WERI-Rb-1 (cell line): ENCODE results near the gene PLCL2.

ENCODE experiments used
- DNase-seq: peaks from one replicate; pipeline ENCODE4 v3.0.0-alpha.2; 2020
- H3K27ac ChIP-seq: fragments of 250-450 bp; sonication (Bioruptor Pico); 2 replicates; pipeline ENCODE4 v1.5.1; 2020; ENCODE audit warnings: mild to moderate bottlenecking, moderate library complexity
- H3K27me3 ChIP-seq: fragments of 250-450 bp; sonication (Bioruptor Pico); 2 replicates; pipeline ENCODE4 v1.5.1; 2021; ENCODE audit warnings: mild to moderate bottlenecking, low read depth, moderate library complexity; ENCODE audit not compliant: insufficient read depth, severe bottlenecking
- H3K36me3 ChIP-seq: fragments of 250-450 bp; sonication (Bioruptor Pico); 2 replicates; pipeline ENCODE4 v1.5.1; 2020; ENCODE audit warnings: mild to moderate bottlenecking, moderate library complexity
- H3K4me3 ChIP-seq: 2 replicates; pipeline ENCODE4 v1.5.1; 2011; ENCODE audit warnings: low read depth, mild to moderate bottlenecking, control low read depth, low read length
- H3K9me3 ChIP-seq: fragments of 250-450 bp; sonication (Bioruptor Pico); 2 replicates; pipeline ENCODE4 v1.5.1; 2021; ENCODE audit warnings: mild to moderate bottlenecking, moderate library complexity; ENCODE audit not compliant: severe bottlenecking
- TF ChIP-seq, protein P1 (sequence below): IDR thresholded peaks from 2 replicates; pipeline ENCODE4 v1.5.1; 2011; ENCODE audit warnings: low read depth, mild to moderate bottlenecking, control low read depth, inconsistent platforms, low read length

Gene PLCL2

DNA sequence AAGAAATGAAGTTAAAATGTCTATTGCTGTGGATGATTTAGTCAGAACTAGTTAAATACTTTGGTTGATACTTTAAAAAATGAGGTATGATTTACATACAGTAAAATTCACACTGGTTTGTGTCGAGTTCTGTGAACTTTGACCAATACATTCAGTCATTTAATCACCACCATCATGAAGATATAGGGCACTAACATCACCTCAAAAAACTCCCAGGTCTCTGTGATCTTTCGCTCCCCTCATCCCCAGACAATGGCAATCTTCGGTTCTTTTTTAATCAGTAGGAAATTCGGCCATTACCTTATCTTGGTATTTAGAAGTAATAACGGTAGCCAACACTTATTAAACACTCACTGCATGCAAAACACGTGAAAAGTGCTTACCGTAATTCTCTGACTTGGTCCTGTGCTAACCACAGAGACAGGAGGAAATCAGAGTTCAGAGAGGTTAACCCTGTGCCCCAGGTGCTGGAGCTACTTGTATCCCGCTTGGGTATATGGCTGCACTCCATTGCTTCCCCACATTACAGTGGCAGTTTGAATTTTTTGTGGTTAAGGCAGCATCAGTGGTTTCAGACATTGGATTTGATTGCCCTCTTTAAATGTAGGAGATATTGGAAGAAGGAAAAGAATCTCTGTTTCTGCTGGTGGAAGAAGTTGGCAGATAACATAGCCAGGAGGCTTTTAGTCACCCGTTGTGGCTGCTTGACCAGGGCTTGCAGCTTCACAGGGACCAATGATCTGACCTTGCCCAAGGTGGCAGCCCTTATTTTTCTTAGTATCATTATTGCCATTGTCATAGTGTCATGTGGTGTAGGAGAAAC is 4.2 kb downstream of the PLCL2 start:
- H3K27me3 ChIP-seq = no peaks in the 10 kb centered on the region
- no peak overlapping the region for H3K4me3 ChIP-seq
- TF ChIP-seq, protein P1, sequence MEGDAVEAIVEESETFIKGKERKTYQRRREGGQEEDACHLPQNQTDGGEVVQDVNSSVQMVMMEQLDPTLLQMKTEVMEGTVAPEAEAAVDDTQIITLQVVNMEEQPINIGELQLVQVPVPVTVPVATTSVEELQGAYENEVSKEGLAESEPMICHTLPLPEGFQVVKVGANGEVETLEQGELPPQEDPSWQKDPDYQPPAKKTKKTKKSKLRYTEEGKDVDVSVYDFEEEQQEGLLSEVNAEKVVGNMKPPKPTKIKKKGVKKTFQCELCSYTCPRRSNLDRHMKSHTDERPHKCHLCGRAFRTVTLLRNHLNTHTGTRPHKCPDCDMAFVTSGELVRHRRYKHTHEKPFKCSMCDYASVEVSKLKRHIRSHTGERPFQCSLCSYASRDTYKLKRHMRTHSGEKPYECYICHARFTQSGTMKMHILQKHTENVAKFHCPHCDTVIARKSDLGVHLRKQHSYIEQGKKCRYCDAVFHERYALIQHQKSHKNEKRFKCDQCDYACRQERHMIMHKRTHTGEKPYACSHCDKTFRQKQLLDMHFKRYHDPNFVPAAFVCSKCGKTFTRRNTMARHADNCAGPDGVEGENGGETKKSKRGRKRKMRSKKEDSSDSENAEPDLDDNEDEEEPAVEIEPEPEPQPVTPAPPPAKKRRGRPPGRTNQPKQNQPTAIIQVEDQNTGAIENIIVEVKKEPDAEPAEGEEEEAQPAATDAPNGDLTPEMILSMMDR = no peak
- H3K36me3 ChIP-seq = no peaks in the 10 kb centered on the region; the same call in 1 of the 2 replicates
- no peak for DNase-seq
- H3K27ac ChIP-seq = no peak overlapping the region
- H3K9me3 ChIP-seq = no peaks in the 10 kb centered on the region

DNA sequence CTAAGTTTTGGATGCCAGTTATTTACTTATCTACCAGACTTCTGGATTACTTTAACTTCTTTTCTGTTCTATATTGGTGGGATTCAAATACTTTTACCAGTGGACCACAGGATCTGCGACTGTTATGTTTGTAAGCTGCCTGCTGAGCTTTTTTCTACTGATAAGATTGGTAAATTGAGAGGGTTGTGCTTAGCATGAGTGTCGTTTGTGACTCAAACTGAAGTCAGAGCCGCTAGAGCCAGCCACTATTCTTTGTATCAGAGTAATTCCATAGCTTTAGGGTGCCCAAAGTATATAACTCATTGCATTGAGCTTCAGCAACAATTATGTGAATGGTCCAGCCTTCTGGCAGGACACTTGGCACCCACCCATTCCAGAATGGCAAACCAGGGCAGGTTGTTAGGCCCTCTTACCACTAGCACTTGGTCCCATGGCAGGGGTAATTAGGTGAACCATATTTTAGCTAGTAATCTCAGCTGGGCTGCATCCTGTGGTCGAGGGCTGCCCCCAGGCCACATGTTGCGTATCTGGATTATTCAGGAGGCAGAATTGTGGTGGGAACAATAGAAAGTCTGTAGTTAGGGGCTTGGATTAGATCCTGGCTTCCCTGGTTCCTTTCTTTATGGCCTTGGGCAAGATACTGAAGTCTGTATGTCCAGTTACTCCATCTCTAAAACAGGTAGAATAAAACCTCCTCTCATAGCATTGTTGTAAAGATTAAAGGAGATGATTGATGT is 6.0 kb downstream of the PLCL2 start:
- DNase-seq = no peak
- Histone ChIP-seq H3K9me3 (no peaks in the 10 kb centered on the region), H3K27ac (no peak overlapping the region), H3K4me3 (no peak overlapping the region), H3K36me3 (no peaks in the 10 kb centered on the region), H3K27me3 (no peaks in the 10 kb centered on the region)
- TF ChIP-seq, protein P1 = no peak

- Histone ChIP-seq H3K27me3 (no peaks in the 10 kb centered on the region), H3K27ac (no peak overlapping the region), H3K36me3 (no peaks in the 10 kb centered on the region), H3K4me3 (no peak overlapping the region), H3K9me3 (no peaks in the 10 kb centered on the region)
- no peak for DNase-seq
- TF ChIP-seq, protein P1 = no peak
Measured at GRCh38 chr3:16893618-16894200, 9.0 kb downstream of the PLCL2 start.

DNA sequence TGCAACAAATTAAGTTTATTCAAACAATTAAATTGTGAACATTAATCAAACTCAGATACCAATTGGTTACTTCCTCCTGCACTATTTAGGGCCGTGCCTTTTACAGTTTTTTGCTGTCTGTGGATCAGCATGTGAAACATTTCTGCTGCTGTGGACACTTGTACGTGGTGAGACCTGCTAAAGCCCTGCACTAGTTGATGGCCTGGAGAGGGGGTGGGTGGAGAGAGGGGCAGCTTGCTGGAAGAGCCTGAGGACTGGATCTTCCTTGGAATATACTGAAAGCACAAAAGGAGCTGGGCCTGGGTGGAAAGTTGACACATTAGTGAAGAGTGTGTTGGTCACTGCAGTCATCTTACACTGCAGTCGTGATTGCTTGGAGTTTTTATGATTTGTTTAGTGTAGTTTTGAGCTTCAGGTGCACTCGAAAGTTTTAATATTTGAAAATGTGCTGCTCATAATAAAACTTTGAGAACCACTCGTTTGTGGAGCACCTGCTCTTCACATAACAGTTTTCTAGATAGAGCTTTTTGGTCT is 11.4 kb downstream of the PLCL2 start:
- Histone ChIP-seq H3K27me3 (no peaks in the 10 kb centered on the region), H3K4me3 (no peak overlapping the region), H3K27ac (no peak overlapping the region), H3K9me3 (no peaks in the 10 kb centered on the region), H3K36me3 (no peaks in the 10 kb centered on the region)
- TF ChIP-seq, protein P1 = no peak
- no peak for DNase-seq

GRCh38 chr3:16896820-16897219 is 12.1 kb downstream of the PLCL2 start:
- Histone ChIP-seq H3K27me3 (no peaks in the 10 kb centered on the region), H3K4me3 (no peak overlapping the region; the same call in 1 of the 2 replicates), H3K36me3 (no peaks in the 10 kb centered on the region), H3K9me3 (no peaks in the 10 kb centered on the region), H3K27ac (no peak overlapping the region)
- DNase-seq = no peak
- TF ChIP-seq, protein P1 = no peak
